SK-N-SH (cell line): ENCODE data around the gene MAGI2.

ENCODE experiments used
- CHD2 ChIP-seq: fragments of 150-350 bp; IDR thresholded peaks from 2 replicates; pipeline ENCODE4 v1.6.1; 2018; ENCODE audit warnings: low read length; ENCODE audit not compliant: partially characterized antibody
- GABPA ChIP-seq: IDR thresholded peaks from 2 replicates; pipeline ENCODE4 v1.4.0; 2012; ENCODE audit warnings: low read depth, mild to moderate bottlenecking
- JUND ChIP-seq: IDR thresholded peaks from 2 replicates; pipeline ENCODE4 v1.4.0; 2012
- RFX5 ChIP-seq: IDR thresholded peaks from 2 replicates; pipeline ENCODE4 v1.6.1; 2012; ENCODE audit warnings: mild to moderate bottlenecking, improper control_type of control experiment, low read length
- YY1 ChIP-seq: IDR thresholded peaks from 2 replicates; pipeline ENCODE4 v1.4.0; 2012; ENCODE audit warnings: low read depth, mild to moderate bottlenecking
- TF ChIP-seq, protein P1 (sequence below): fragments of 200-600 bp; sonication (generic); IDR thresholded peaks from 2 replicates; pipeline ENCODE4 v1.6.1; 2017; ENCODE audit warnings: antibody characterized with exemption, mild to moderate bottlenecking, moderate library complexity
- TF ChIP-seq, protein P2 (sequence below): fragments of 150-350 bp; IDR thresholded peaks from 2 replicates; pipeline ENCODE4 v1.6.1; 2017; ENCODE audit warnings: antibody characterized with exemption, low read length, low read depth, borderline replicate concordance
- TF ChIP-seq, protein P3 (sequence below): IDR thresholded peaks from 2 replicates; pipeline ENCODE4 v1.4.0; 2012; ENCODE audit warnings: low read depth
- TF ChIP-seq, protein P4 (sequence below): fragments of 150-350 bp; IDR thresholded peaks from 2 replicates; pipeline ENCODE4 v1.6.1; 2016; ENCODE audit warnings: mild to moderate bottlenecking, low read depth, low read length
- TF ChIP-seq, protein P5 (sequence below): IDR thresholded peaks from 2 replicates; pipeline ENCODE4; 2012
- TF ChIP-seq, protein P6 (sequence below): IDR thresholded peaks from 2 replicates; pipeline ENCODE4 v1.6.1; 2012; ENCODE audit warnings: mild to moderate bottlenecking, low read depth, low read length, moderate library complexity

DNA sequence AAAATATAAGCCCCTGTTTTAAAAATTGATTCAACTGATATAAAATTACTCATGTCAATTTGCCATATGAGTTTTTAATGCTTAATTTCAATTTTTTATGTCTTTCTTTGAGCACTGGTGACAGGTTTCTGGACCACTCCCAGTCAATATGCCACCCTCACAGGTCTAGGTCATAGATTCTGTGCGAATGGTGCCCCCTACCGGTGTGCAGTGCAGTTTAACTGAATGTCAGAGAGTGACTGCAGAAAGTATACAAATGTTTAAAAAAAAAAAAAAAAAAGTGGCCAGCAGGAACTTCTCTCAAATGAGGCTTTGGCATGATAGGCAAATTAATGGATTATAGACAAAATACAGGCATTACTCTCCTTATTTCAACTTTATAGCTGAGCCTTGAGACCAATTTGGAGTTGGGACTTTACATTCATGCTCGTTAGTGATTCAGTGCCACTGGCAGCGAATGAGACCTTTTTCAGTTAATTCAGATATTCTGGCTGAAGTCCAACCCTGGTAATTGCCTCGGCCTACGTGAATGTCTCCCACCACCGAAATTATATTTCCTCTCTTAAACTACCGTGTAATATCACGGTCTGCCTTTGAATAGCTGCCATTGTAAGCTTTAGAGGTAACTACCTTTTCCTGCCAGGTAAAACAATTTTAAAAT, 1227.3 kb downstream of the MAGI2 start:
- TF ChIP-seq YY1 (no peak), GABPA (no peak), CHD2 (no peak), JUND (no peak), RFX5 (no peak)
- TF ChIP-seq, protein P1, sequence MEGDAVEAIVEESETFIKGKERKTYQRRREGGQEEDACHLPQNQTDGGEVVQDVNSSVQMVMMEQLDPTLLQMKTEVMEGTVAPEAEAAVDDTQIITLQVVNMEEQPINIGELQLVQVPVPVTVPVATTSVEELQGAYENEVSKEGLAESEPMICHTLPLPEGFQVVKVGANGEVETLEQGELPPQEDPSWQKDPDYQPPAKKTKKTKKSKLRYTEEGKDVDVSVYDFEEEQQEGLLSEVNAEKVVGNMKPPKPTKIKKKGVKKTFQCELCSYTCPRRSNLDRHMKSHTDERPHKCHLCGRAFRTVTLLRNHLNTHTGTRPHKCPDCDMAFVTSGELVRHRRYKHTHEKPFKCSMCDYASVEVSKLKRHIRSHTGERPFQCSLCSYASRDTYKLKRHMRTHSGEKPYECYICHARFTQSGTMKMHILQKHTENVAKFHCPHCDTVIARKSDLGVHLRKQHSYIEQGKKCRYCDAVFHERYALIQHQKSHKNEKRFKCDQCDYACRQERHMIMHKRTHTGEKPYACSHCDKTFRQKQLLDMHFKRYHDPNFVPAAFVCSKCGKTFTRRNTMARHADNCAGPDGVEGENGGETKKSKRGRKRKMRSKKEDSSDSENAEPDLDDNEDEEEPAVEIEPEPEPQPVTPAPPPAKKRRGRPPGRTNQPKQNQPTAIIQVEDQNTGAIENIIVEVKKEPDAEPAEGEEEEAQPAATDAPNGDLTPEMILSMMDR: peak; percentile 87
- TF ChIP-seq, protein P2, sequence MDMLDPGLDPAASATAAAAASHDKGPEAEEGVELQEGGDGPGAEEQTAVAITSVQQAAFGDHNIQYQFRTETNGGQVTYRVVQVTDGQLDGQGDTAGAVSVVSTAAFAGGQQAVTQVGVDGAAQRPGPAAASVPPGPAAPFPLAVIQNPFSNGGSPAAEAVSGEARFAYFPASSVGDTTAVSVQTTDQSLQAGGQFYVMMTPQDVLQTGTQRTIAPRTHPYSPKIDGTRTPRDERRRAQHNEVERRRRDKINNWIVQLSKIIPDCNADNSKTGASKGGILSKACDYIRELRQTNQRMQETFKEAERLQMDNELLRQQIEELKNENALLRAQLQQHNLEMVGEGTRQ: no peak
- TF ChIP-seq, protein P3, sequence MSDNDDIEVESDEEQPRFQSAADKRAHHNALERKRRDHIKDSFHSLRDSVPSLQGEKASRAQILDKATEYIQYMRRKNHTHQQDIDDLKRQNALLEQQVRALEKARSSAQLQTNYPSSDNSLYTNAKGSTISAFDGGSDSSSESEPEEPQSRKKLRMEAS: no peak
- TF ChIP-seq, protein P4, sequence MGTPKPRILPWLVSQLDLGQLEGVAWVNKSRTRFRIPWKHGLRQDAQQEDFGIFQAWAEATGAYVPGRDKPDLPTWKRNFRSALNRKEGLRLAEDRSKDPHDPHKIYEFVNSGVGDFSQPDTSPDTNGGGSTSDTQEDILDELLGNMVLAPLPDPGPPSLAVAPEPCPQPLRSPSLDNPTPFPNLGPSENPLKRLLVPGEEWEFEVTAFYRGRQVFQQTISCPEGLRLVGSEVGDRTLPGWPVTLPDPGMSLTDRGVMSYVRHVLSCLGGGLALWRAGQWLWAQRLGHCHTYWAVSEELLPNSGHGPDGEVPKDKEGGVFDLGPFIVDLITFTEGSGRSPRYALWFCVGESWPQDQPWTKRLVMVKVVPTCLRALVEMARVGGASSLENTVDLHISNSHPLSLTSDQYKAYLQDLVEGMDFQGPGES: no peak
- TF ChIP-seq, protein P5, sequence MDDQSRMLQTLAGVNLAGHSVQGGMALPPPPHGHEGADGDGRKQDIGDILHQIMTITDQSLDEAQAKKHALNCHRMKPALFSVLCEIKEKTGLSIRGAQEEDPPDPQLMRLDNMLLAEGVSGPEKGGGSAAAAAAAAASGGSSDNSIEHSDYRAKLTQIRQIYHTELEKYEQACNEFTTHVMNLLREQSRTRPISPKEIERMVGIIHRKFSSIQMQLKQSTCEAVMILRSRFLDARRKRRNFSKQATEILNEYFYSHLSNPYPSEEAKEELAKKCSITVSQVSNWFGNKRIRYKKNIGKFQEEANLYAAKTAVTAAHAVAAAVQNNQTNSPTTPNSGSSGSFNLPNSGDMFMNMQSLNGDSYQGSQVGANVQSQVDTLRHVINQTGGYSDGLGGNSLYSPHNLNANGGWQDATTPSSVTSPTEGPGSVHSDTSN: no peak
- TF ChIP-seq, protein P6, sequence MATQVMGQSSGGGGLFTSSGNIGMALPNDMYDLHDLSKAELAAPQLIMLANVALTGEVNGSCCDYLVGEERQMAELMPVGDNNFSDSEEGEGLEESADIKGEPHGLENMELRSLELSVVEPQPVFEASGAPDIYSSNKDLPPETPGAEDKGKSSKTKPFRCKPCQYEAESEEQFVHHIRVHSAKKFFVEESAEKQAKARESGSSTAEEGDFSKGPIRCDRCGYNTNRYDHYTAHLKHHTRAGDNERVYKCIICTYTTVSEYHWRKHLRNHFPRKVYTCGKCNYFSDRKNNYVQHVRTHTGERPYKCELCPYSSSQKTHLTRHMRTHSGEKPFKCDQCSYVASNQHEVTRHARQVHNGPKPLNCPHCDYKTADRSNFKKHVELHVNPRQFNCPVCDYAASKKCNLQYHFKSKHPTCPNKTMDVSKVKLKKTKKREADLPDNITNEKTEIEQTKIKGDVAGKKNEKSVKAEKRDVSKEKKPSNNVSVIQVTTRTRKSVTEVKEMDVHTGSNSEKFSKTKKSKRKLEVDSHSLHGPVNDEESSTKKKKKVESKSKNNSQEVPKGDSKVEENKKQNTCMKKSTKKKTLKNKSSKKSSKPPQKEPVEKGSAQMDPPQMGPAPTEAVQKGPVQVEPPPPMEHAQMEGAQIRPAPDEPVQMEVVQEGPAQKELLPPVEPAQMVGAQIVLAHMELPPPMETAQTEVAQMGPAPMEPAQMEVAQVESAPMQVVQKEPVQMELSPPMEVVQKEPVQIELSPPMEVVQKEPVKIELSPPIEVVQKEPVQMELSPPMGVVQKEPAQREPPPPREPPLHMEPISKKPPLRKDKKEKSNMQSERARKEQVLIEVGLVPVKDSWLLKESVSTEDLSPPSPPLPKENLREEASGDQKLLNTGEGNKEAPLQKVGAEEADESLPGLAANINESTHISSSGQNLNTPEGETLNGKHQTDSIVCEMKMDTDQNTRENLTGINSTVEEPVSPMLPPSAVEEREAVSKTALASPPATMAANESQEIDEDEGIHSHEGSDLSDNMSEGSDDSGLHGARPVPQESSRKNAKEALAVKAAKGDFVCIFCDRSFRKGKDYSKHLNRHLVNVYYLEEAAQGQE: no peak
